Prostate gland (tissue), 2 donors: Measurements from ENCODE around the gene SMAD5. TPM values are rescaled to one million over a fixed set of nuclear protein-coding genes. Genes with fewer than 3 reads are reported as not detected.

Experiments used
- DNase-seq: peaks from one replicate; pipeline ENCODE4 v3.0.0-alpha.2; 2019; ENCODE audit warnings: low spot score
- H3K27ac ChIP-seq, 2 donors: fragments of 200-600 bp; sonication (generic); 2 replicates each; pipeline ENCODE4 v1.5.1; 2017 to 2019
- H3K27me3 ChIP-seq: fragments of 200-600 bp; sonication (generic); replicated peaks from 2 replicates; pipeline ENCODE4 v1.5.1; 2019; ENCODE audit not compliant: insufficient read depth
- H3K36me3 ChIP-seq, 2 donors: fragments of 200-600 bp; sonication (generic); 1 replicate in 1 of 2; 2 replicates in 1 of 2; pipeline versions ENCODE4 v1.5.1 to v1.8.1; 2017 to 2019
- H3K4me1 ChIP-seq: fragments of 200-600 bp; sonication (generic); replicated peaks from 2 replicates; pipeline ENCODE4 v1.5.1; 2019
- H3K4me3 ChIP-seq, 2 donors: fragments of 200-600 bp; sonication (generic); 2 replicates each; pipeline ENCODE4 v1.5.1; 2017 to 2019
- H3K9me3 ChIP-seq: fragments of 200-600 bp; sonication (generic); 2 replicates; pipeline ENCODE4 v1.5.1; 2017
- POLR2A ChIP-seq: fragments of 450-650 bp; IDR thresholded peaks from one replicate; pipeline ENCODE4 v1.6.1; 2016; ENCODE audit warnings: antibody characterized with exemption, mild to moderate bottlenecking
- POLR2AphosphoS5 ChIP-seq: sonication (generic); formaldehyde crosslinking; IDR thresholded peaks from one replicate; pipeline ENCODE4 v1.6.1; 2017; ENCODE audit warnings: antibody characterized with exemption
- WGBS: methylation state at CpG from one replicate; pipeline ENCODE4 v1.1.5; 2018; 5-methylcytosine and 5-hydroxymethylcytosine counted together
- intact Hi-C: fragments of 100-400 bp; cut with DNase I; formaldehyde crosslinking; loops from one replicate; pipeline ENCODE4 v1.14.2; 2022
- total RNA-seq, 2 donors: library from RNA; depleted of rRNA; stranded (reverse); fragments of >200 nt; gene quantifications; one replicate each; pipeline ENCODE4 v1.1.0, GENCODE V29; 2016
- TF ChIP-seq, protein P1 (sequence below), 4 experiments: fragments of 200-600 bp in 2 of 4; fragments of 450-650 bp in 2 of 4; sonication (generic) in 2 of 4; IDR thresholded peaks; 1 replicate in 3 of 4; 2 replicates in 1 of 4; pipeline ENCODE4 v1.5.1; 2016 to 2019; ENCODE audit warnings: antibody characterized with exemption in 4 of 4, mild to moderate bottlenecking in 2 of 4, moderate library complexity in 2 of 4

The SMAD5 gene
- total RNA-seq, 2 donors from 2014 or later = 34.2 to 37.3 TPM

GRCh38 chr5:136099870-136100269, 32.8 kb upstream of the SMAD5 start:
- H3K36me3 ChIP-seq = no peaks in the 10 kb centered on the region
- H3K9me3 ChIP-seq = no peaks in the 10 kb centered on the region
- intact Hi-C loops = no loop called here
- no peak overlapping the region for H3K4me3 ChIP-seq
- H3K27ac ChIP-seq = no peak overlapping the region
- TF ChIP-seq POLR2AphosphoS5 (no peak), POLR2A (no peak)
- TF ChIP-seq, protein P1, sequence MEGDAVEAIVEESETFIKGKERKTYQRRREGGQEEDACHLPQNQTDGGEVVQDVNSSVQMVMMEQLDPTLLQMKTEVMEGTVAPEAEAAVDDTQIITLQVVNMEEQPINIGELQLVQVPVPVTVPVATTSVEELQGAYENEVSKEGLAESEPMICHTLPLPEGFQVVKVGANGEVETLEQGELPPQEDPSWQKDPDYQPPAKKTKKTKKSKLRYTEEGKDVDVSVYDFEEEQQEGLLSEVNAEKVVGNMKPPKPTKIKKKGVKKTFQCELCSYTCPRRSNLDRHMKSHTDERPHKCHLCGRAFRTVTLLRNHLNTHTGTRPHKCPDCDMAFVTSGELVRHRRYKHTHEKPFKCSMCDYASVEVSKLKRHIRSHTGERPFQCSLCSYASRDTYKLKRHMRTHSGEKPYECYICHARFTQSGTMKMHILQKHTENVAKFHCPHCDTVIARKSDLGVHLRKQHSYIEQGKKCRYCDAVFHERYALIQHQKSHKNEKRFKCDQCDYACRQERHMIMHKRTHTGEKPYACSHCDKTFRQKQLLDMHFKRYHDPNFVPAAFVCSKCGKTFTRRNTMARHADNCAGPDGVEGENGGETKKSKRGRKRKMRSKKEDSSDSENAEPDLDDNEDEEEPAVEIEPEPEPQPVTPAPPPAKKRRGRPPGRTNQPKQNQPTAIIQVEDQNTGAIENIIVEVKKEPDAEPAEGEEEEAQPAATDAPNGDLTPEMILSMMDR (IDR thresholded peaks at IDR 0.05) = no peak
- no peaks in the 10 kb centered on the region for H3K27me3 ChIP-seq
- no peaks in the 10 kb centered on the region for H3K4me1 ChIP-seq
- 86% methylated on average over 3 of the region's 3 CpGs for WGBS
- DNase-seq = no peak

DNA sequence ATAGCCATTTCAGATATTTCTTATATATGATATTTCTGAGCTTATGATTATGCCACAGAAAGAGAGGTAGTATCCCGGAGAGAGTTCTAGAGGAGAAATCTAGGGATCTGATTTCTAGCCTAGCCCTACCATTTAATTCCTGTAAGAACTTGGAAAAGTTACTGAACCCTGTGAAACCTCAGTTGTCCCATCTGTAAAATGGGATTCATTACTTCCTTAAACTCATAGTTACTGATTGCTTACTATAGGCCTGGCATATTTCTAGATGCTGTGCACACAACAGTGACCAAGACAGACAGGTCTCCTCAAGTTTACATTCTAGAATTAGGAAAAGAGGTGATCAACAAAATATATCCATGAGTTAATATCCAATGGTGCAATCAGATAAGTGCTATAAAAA, 30.8 kb upstream of the SMAD5 start:
- TF ChIP-seq POLR2AphosphoS5 = no peak
- TF ChIP-seq POLR2A = no peak
- TF ChIP-seq, protein P1 (IDR thresholded peaks at IDR 0.05) = no peak
- intact Hi-C loops = no loop called here
- WGBS = 91% methylated on average over 1 of the region's 1 CpG
- DNase-seq = no peak
- Histone ChIP-seq H3K27me3 (no peaks in the 10 kb centered on the region), H3K9me3 (no peaks in the 10 kb centered on the region), H3K27ac (no peak overlapping the region), H3K36me3 (no peaks in the 10 kb centered on the region), H3K4me1 (no peaks in the 10 kb centered on the region), H3K4me3 (no peak overlapping the region)

DNA sequence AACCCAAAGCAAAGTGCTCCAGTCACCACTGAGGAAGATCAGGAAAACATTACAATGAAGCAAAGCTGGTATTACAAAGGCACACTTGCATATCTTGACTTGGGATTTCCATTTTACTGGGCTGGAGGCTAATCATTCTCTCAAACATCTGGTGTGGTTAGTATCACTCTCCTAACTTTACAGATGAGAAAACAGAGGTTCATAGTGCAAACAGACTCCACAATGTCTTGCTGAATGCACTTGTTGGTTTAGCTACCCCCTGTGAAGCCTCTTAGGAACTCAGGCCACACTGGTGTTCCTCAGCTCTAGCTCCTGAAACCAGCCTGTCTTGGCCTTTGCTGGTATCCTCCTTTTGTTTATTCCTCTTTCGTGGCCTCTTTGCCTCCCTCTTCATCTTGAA, 29.5 kb upstream of the SMAD5 start:
- Histone ChIP-seq H3K36me3 (no peaks in the 10 kb centered on the region), H3K4me3 (no peak overlapping the region), H3K27me3 (no peaks in the 10 kb centered on the region), H3K4me1 (no peaks in the 10 kb centered on the region), H3K27ac (no peak overlapping the region), H3K9me3 (no peaks in the 10 kb centered on the region)
- intact Hi-C loops = no loop called here
- TF ChIP-seq, protein P1 (IDR thresholded peaks at IDR 0.05) = no peak
- TF ChIP-seq POLR2AphosphoS5 (no peak), POLR2A (no peak)
- WGBS = 97% methylated on average over 1 of the region's 1 CpG
- no peak for DNase-seq

DNA sequence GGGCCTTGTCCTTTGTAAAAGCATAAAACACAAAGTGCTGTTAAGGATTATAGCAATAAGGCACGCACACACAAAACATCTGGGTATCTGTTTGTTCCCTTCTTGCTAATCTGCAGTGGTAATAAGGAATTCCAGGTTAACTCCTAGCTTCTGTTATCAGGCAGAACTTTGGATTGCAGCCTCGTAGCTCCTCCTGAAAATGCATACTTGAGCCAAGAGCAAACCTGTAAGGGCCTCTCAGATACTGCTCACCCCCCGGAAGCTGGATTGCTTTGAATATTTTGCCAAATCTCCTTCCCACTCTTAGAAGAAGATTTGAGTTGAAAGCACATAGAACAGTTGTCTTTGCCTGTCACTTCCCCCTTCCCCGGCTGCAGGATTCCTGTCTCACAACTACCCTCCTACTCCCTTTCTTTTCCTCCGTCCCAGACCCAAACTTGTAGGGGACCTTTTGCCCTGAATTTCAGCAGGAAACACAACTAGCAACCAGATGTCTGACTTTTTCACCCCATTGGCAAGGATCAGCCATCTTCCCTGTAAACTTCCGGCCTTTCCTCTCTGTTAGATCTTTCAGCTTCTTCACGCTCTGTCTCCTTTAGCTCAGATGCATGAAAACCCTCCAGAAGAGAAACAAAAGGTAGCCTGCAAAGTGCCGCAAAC, 28.2 kb upstream of the SMAD5 start:
- no peak overlapping the region for H3K4me3 ChIP-seq
- 40% methylated on average over 8 of the region's 8 CpGs for WGBS
- no peaks in the 10 kb centered on the region for H3K27me3 ChIP-seq
- no peaks in the 10 kb centered on the region for H3K9me3 ChIP-seq
- intact Hi-C loops = no loop called here
- no peaks in the 10 kb centered on the region for H3K4me1 ChIP-seq
- no peak overlapping the region for H3K27ac ChIP-seq
- no peak for DNase-seq
- TF ChIP-seq POLR2A (no peak), POLR2AphosphoS5 (no peak)
- TF ChIP-seq, protein P1 (IDR thresholded peaks at IDR 0.05) = no peak
- no peaks in the 10 kb centered on the region for H3K36me3 ChIP-seq

DNA sequence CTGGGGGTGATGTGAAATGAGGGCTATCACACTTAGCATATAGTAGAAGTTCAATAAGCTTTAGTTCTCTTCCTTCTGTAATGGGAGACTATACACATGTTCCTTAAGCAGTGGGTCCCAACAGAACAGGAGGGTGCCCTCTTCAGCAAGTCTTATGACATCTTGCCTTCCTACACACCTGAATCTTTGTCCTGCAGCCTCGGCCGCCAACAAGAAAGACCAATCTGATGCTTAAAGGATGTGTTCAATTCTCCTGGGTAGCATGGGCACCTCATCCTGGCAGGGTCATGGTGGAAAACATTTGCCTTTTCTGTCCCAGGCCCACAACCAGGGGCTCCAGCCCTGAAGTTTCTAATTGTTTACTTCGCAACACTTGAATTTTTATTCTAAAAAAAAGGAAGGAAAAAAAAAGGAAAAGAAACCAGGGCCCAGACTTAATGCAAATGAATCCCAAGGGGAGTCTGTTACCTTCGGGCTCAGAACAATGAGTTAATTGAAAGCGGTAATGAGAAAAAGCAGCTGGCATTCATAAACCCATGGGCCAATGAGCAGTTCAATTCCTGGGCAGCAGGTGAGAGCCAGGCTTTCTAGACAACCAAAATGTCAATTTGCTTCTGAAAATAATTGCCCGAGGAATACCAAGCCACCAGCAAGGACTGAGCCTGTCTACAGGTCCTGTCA, 26.2 kb upstream of the SMAD5 start:
- no peak for TF ChIP-seq POLR2A
- TF ChIP-seq POLR2AphosphoS5 = no peak
- TF ChIP-seq, protein P1 (IDR thresholded peaks at IDR 0.05) = no peak
- H3K9me3 ChIP-seq = no peaks in the 10 kb centered on the region
- intact Hi-C loops = no loop called here
- DNase-seq = no peak
- H3K27ac ChIP-seq = no peak overlapping the region
- H3K4me3 ChIP-seq = no peak overlapping the region
- 74% methylated on average over 6 of the region's 6 CpGs for WGBS
- H3K36me3 ChIP-seq = no peaks in the 10 kb centered on the region
- no peaks in the 10 kb centered on the region for H3K4me1 ChIP-seq
- H3K27me3 ChIP-seq = no peaks in the 10 kb centered on the region
